GM23248 (cell line): ENCODE measurements around the gene STX8.

Experiments used
- EZH2 ChIP-seq: fragments of 200-600 bp; sonication (generic); IDR thresholded peaks from 2 replicates; pipeline ENCODE4 v1.6.1; 2018; ENCODE audit warnings: antibody characterized with exemption, mild to moderate bottlenecking; ENCODE audit not compliant: insufficient read depth, poor library complexity, severe bottlenecking
- EZH2phosphoT487 ChIP-seq: fragments of 200-600 bp; sonication (generic); IDR thresholded peaks from 2 replicates; pipeline ENCODE4 v1.6.1; 2018; ENCODE audit warnings: antibody characterized with exemption, moderate library complexity, mild to moderate bottlenecking, low read depth; ENCODE audit not compliant: insufficient read depth

DNA sequence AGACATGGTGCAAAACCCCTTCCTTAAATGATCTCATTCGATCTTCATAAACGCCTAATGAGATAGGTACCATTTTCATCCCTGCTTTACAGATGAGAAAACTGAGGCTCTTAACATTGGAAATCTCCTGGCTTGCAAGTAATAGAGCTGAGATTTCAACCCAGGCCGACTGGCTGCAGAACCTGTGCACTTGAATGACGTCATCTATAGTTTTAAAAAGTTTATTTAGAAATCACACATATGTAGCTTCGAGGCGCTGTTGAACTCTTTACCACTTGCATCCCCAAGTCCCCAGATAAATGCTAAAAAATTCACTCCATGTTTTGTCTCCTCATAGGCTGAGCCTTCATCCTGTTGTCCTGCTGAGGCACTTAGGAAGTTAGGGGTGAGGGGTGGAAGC is 30.8 kb upstream of the STX8 start:
- no peak for TF ChIP-seq EZH2phosphoT487
- no peak for TF ChIP-seq EZH2
